SK-N-SH (cell line): ENCODE measurements around the gene SH2D3A.

Experiments
- NRF1 ChIP-seq: IDR thresholded peaks from 2 replicates; pipeline ENCODE4 v1.6.1; 2012; ENCODE audit warnings: low read depth, mild to moderate bottlenecking, low read length
- RCOR1 ChIP-seq: fragments of 150-350 bp; IDR thresholded peaks from 2 replicates; pipeline ENCODE4 v1.6.1; 2017; ENCODE audit warnings: antibody characterized with exemption, low read length
- TF ChIP-seq, protein P1 (sequence below): fragments of 200-600 bp; sonication (generic); IDR thresholded peaks from 2 replicates; pipeline ENCODE4 v1.6.1; 2017; ENCODE audit warnings: antibody characterized with exemption, mild to moderate bottlenecking, moderate library complexity

DNA sequence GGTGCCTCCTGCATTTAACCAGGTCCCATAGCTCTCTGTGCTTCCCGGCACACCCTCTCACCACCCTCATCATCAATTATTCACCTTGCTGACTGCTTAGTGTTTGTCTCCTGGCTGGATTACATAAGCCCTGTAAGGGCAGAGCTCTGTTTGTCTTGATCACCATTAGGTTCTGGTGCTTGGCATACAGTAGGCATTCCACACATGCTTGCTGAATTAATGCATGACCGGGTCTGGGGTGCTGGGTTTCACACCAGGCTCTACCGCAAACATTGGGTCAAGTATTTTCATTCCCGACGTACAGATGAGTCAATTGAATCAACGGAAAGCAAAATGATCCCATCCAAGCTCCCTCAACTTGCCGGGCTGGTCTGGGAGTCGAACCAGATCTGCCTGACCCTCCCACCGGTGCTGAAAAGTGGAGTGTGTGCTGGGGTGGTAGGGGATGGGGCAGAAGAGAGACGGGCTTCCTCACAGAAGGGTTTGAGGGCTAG is 33.8 kb upstream of the SH2D3A start:
- TF ChIP-seq, protein P1, sequence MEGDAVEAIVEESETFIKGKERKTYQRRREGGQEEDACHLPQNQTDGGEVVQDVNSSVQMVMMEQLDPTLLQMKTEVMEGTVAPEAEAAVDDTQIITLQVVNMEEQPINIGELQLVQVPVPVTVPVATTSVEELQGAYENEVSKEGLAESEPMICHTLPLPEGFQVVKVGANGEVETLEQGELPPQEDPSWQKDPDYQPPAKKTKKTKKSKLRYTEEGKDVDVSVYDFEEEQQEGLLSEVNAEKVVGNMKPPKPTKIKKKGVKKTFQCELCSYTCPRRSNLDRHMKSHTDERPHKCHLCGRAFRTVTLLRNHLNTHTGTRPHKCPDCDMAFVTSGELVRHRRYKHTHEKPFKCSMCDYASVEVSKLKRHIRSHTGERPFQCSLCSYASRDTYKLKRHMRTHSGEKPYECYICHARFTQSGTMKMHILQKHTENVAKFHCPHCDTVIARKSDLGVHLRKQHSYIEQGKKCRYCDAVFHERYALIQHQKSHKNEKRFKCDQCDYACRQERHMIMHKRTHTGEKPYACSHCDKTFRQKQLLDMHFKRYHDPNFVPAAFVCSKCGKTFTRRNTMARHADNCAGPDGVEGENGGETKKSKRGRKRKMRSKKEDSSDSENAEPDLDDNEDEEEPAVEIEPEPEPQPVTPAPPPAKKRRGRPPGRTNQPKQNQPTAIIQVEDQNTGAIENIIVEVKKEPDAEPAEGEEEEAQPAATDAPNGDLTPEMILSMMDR = no peak
- no peak for TF ChIP-seq NRF1
- TF ChIP-seq RCOR1 = no peak
